IMR-90 (cell line): ENCODE measurements around the gene GRIK1. TPM values are rescaled to one million over a fixed set of nuclear protein-coding genes. Genes with fewer than 3 reads are reported as not detected.

Experiments
- ATAC-seq: fragments of 200-7000 bp; cut with Tn5 transposase; 2 replicates; pipeline ENCODE4 v1.9.1; 2020; ENCODE audit warnings: low read depth, mild to moderate bottlenecking, moderate library complexity
- BruUV-seq: library from RNA; stranded (reverse); fragments of 400-500 nt; replicated peaks from 2 replicates; lab custom pipeline; 2021; lab: Mats Ljungman, UMichigan
- CTCF ChIA-PET: fragments of 300-600 bp; formaldehyde crosslinking; extraction: SDS; loops from one replicate; lab custom pipeline; 2021; ENCODE audit warnings: antibody characterized with exemption; lab: Yijun Ruan, JAX
- POLR2A ChIA-PET: fragments of 300-600 bp; sonication (Branson Sonifier 250); formaldehyde crosslinking; loops from one replicate; lab custom pipeline; 2022; ENCODE audit warnings: antibody characterized with exemption; ENCODE audit not compliant: unreplicated experiment; lab: Charles Lee
- DNase-seq: peaks from one replicate; pipeline ENCODE4 v3.0.0; 2013
- H2AFZ ChIP-seq: replicated peaks from 2 replicates; pipeline ENCODE3; 2013; ENCODE audit warnings: low read length, mild to moderate bottlenecking; ENCODE audit not compliant: poor library complexity
- H2AK5ac ChIP-seq: 2 replicates; pipeline ENCODE4 v1.6.1; 2013; ENCODE audit warnings: low read depth, low read length, inconsistent platforms
- H2AK9ac ChIP-seq: replicated peaks from 2 replicates; pipeline ENCODE3; 2013; ENCODE audit warnings: mild to moderate bottlenecking, low read depth, low read length, moderate library complexity; ENCODE audit not compliant: poor library complexity
- H2BK120ac ChIP-seq: 2 replicates; pipeline ENCODE4 v1.6.1; 2013; ENCODE audit warnings: low read depth, low read length, inconsistent platforms
- H2BK15ac ChIP-seq: 3 replicates; pipeline ENCODE4 v1.6.1; 2013; ENCODE audit warnings: low read depth, low read length, inconsistent platforms
- H2BK20ac ChIP-seq: 2 replicates; pipeline ENCODE4 v1.6.1; 2013; ENCODE audit warnings: low read depth, mild to moderate bottlenecking, inconsistent platforms, low read length, moderate library complexity
- H2BK5ac ChIP-seq: 2 replicates; pipeline ENCODE4 v1.6.1; 2013; ENCODE audit warnings: mild to moderate bottlenecking, low read depth, low read length, inconsistent platforms; ENCODE audit not compliant: poor library complexity, severe bottlenecking
- H3K14ac ChIP-seq: replicated peaks from 2 replicates; pipeline ENCODE4 v1.6.1; 2013; ENCODE audit warnings: low read depth, low read length, inconsistent platforms
- H3K18ac ChIP-seq: 2 replicates; pipeline ENCODE4 v1.6.1; 2013; ENCODE audit warnings: low read depth, low read length, control low read depth
- H3K23ac ChIP-seq: 2 replicates; pipeline ENCODE4 v1.6.1; 2013; ENCODE audit warnings: low read depth, low read length, inconsistent platforms
- H3K27ac ChIP-seq: 2 replicates; pipeline ENCODE4 v1.5.1; 2013; ENCODE audit warnings: mild to moderate bottlenecking, control low read depth, low read length; ENCODE audit not compliant: insufficient read depth
- H3K27me3 ChIP-seq: 2 replicates; pipeline ENCODE4 v1.6.1; 2013; ENCODE audit warnings: low read length; ENCODE audit not compliant: control insufficient read depth, insufficient read depth
- H3K36me3 ChIP-seq: 2 replicates; pipeline ENCODE4 v1.6.1; 2013; ENCODE audit warnings: low read length, mixed read lengths; ENCODE audit not compliant: control insufficient read depth, insufficient read depth
- H3K4ac ChIP-seq: 2 replicates; pipeline ENCODE4 v1.6.1; 2013; ENCODE audit warnings: low read depth, low read length, inconsistent platforms
- H3K4me1 ChIP-seq: 2 replicates; pipeline ENCODE4 v1.6.1; 2013; ENCODE audit warnings: low read length, mixed read lengths; ENCODE audit not compliant: control insufficient read depth, insufficient read depth
- H3K4me2 ChIP-seq: 2 replicates; pipeline ENCODE4 v1.6.1; 2013; ENCODE audit warnings: low read depth, mild to moderate bottlenecking, control low read depth, low read length, moderate library complexity
- H3K4me3 ChIP-seq: 2 replicates; pipeline ENCODE4 v1.5.1; 2013; ENCODE audit warnings: low read depth, mild to moderate bottlenecking, control low read depth, low read length, moderate library complexity; ENCODE audit not compliant: insufficient read depth
- H3K56ac ChIP-seq: 2 replicates; pipeline ENCODE4 v1.6.1; 2013; ENCODE audit warnings: low read length, inconsistent platforms; ENCODE audit not compliant: insufficient read depth; ENCODE audit errors: extremely low read depth
- H3K79me1 ChIP-seq, 2 experiments: 2 replicates each; pipeline ENCODE4 v1.6.1; 2013; ENCODE audit warnings: low read length in 2 of 2, inconsistent platforms in 1 of 2, low read depth in 1 of 2
- H3K9ac ChIP-seq: 2 replicates; pipeline ENCODE4 v1.6.1; 2013; ENCODE audit warnings: low read depth, low read length, control low read depth
- H3K9me1 ChIP-seq: 2 replicates; pipeline ENCODE4 v1.6.1; 2013; ENCODE audit warnings: low read length, inconsistent platforms; ENCODE audit not compliant: insufficient read depth
- H3K9me3 ChIP-seq: 2 replicates; pipeline ENCODE4 v1.6.1; 2013; ENCODE audit warnings: low read length; ENCODE audit not compliant: control insufficient read depth, insufficient read depth
- H4K20me1 ChIP-seq: 2 replicates; pipeline ENCODE4 v1.6.1; 2013; ENCODE audit warnings: low read length, inconsistent platforms; ENCODE audit not compliant: insufficient read depth
- H4K5ac ChIP-seq: 2 replicates; pipeline ENCODE4 v1.6.1; 2013; ENCODE audit warnings: mild to moderate bottlenecking, low read depth, low read length, control low read depth
- H4K8ac ChIP-seq, 2 experiments: 2 replicates each; pipeline ENCODE4 v1.6.1; 2013; ENCODE audit warnings: low read depth in 2 of 2, low read length in 2 of 2, control low read depth in 1 of 2, inconsistent platforms in 1 of 2
- H4K91ac ChIP-seq: 2 replicates; pipeline ENCODE4 v1.6.1; 2013; ENCODE audit warnings: low read depth, low read length, inconsistent platforms; ENCODE audit not compliant: insufficient read depth
- CHD1 ChIP-seq: IDR thresholded peaks from 2 replicates; pipeline ENCODE4 v1.6.1; 2012; ENCODE audit warnings: low read depth, low read length, improper control_type of control experiment
- FOS ChIP-seq: fragments of 150-350 bp; IDR thresholded peaks from 2 replicates; pipeline ENCODE4 v1.6.1; 2016; ENCODE audit warnings: low read depth, low read length
- MAFK ChIP-seq: IDR thresholded peaks from 2 replicates; pipeline ENCODE4 v1.6.1; 2012; ENCODE audit warnings: low read depth, low read length, improper control_type of control experiment
- MAZ ChIP-seq: IDR thresholded peaks from 2 replicates; pipeline ENCODE4 v1.6.1; 2012; ENCODE audit warnings: low read depth, mild to moderate bottlenecking, low read length, improper control_type of control experiment, moderate library complexity, borderline replicate concordance
- MXI1 ChIP-seq: IDR thresholded peaks from 2 replicates; pipeline ENCODE4 v1.6.1; 2012; ENCODE audit warnings: low read depth, mild to moderate bottlenecking, low read length, moderate library complexity, borderline replicate concordance
- NFE2L2 ChIP-seq: fragments of 150-350 bp; IDR thresholded peaks from 2 replicates; pipeline ENCODE4 v1.6.1; 2016; ENCODE audit warnings: low read depth, mild to moderate bottlenecking, low read length
- RAD21 ChIP-seq: IDR thresholded peaks from 2 replicates; pipeline ENCODE4 v1.6.1; 2012; ENCODE audit warnings: low read length, improper control_type of control experiment
- RCOR1 ChIP-seq: IDR thresholded peaks from 2 replicates; pipeline ENCODE4 v1.6.1; 2012; ENCODE audit warnings: mild to moderate bottlenecking, low read length, improper control_type of control experiment; ENCODE audit not compliant: insufficient replicate concordance
- RFX5 ChIP-seq: IDR thresholded peaks from 2 replicates; pipeline ENCODE4 v1.8.0; 2012; ENCODE audit warnings: low read depth, mild to moderate bottlenecking, low read length, moderate library complexity
- SMC3 ChIP-seq: fragments of 150-350 bp; IDR thresholded peaks from 2 replicates; pipeline ENCODE4 v1.6.1; 2016; ENCODE audit warnings: low read depth, mild to moderate bottlenecking, antibody characterized with exemption, low read length, moderate library complexity
- WGBS, 2 experiments: methylation state at CpG; one replicate each; pipeline versions ENCODE4 v1.1.5 to v1.1.7; 2013; ENCODE audit warnings: missing lambda C conversion rate in 2 of 2; ENCODE audit not compliant: insufficient read length in 1 of 2; ENCODE audit errors: extremely low coverage in 2 of 2; 5-methylcytosine and 5-hydroxymethylcytosine counted together
- dilution Hi-C: fragments of 300-500 bp; cut with HindIII; formaldehyde crosslinking; loops from one replicate; pipeline ENCODE4 v1.14.3; 2018; ENCODE audit warnings: low sequenced_read_pairs; ENCODE audit not compliant: unreplicated experiment
- in situ Hi-C: fragments of 300-500 bp; cut with MboI; formaldehyde crosslinking; loops from 3 replicates; pipeline ENCODE4 v1.14.3; 2019; ENCODE audit warnings: low sequenced_read_pairs, inconsistent platforms, mixed read lengths
- intact Hi-C: fragments of 100-400 bp; cut with micrococcal nuclease; formaldehyde crosslinking; loops from 2 replicates; pipeline ENCODE4 v1.10.0; 2022
- polyA plus RNA-seq, 3 experiments: library from polyadenylated mRNA; depleted of rRNA; stranded (reverse); fragments of >200 nt; gene quantifications; 2 replicates each; pipeline ENCODE4 v1.2.3, GENCODE V29; 2012; ENCODE audit warnings: low replicate concordance in 1 of 3
- total RNA-seq: library from RNA; depleted of rRNA; stranded (reverse); fragments of >200 nt; gene quantifications from 2 replicates; pipeline ENCODE4 v1.2.3, GENCODE V29; 2012
- TF ChIP-seq, protein P1 (sequence below): fragments of 150-350 bp; IDR thresholded peaks from 2 replicates; pipeline ENCODE4 v1.6.1; 2017; ENCODE audit warnings: mild to moderate bottlenecking, antibody characterized with exemption, low read length, low read depth
- TF ChIP-seq, protein P2 (sequence below): fragments of 150-350 bp; IDR thresholded peaks from 2 replicates; pipeline ENCODE4 v1.6.1; 2016; ENCODE audit warnings: low read depth, mild to moderate bottlenecking, low read length, moderate library complexity, borderline replicate concordance

Gene GRIK1
- total and polyA plus RNA-seq, 2 of the 4 experiments (the other 2 are of a cell fraction): not detected

DNA sequence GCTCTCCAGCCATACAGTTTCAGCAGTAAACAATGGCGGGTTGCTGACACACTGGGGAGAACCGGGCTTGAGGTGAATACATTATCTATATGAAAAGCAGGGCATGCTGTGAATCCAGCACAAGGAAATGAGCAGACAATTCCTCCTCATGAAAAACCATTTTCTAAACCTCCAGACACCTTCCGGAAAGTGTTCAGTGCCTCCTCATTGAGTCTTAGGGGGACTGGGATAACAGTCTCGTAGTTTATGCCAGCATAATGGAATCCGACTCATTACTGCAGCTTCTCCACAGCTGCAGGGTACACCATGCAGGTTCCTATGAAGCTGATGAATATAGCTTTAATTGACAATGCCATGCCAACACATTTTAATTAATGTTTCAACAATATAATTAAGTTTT lies 356.9 kb downstream of the GRIK1 start:
- Histone ChIP-seq H3K27ac (no peak overlapping the region), H3K27me3 (no peaks in the 10 kb centered on the region), H4K91ac (no peak overlapping the region), H3K4me3 (no peak overlapping the region), H2BK120ac (no peak overlapping the region), H4K8ac (no peak overlapping the region), H2BK20ac (no peak overlapping the region), H3K9ac (no peak overlapping the region), H3K14ac (no peak overlapping the region), H3K23ac (no peak overlapping the region), H3K56ac (no peak overlapping the region), H4K5ac (no peak overlapping the region), H3K4me1 (peaks cover 4% of the 10 kb centered on the region; the same call in 1 of the 2 replicates), H2AK9ac (no peak overlapping the region), H2BK15ac (no peak overlapping the region), H3K18ac (no peak overlapping the region), H2AK5ac (no peak overlapping the region), H3K36me3 (no peaks in the 10 kb centered on the region), H3K79me1 (no peaks in the 10 kb centered on the region), H3K4me2 (no peak overlapping the region), H3K4ac (no peak overlapping the region), H4K20me1 (no peaks in the 10 kb centered on the region), H3K9me1 (no peaks in the 10 kb centered on the region; the same call in 1 of the 2 replicates), H2BK5ac (no peak overlapping the region), H2AFZ (no peak overlapping the region), H3K9me3 (no peaks in the 10 kb centered on the region)
- ChIA-PET CTCF (no interaction called here), POLR2A (no interaction called here)
- WGBS, 2 experiments: no CpG with 5 or more reads among the region's 5 CpGs
- TF ChIP-seq MAFK (no peak), RCOR1 (no peak), RFX5 (no peak), SMC3 (no peak), MAZ (no peak), FOS (no peak), RAD21 (no peak), NFE2L2 (no peak), MXI1 (no peak), CHD1 (no peak)
- TF ChIP-seq, protein P1, sequence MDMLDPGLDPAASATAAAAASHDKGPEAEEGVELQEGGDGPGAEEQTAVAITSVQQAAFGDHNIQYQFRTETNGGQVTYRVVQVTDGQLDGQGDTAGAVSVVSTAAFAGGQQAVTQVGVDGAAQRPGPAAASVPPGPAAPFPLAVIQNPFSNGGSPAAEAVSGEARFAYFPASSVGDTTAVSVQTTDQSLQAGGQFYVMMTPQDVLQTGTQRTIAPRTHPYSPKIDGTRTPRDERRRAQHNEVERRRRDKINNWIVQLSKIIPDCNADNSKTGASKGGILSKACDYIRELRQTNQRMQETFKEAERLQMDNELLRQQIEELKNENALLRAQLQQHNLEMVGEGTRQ: no peak
- TF ChIP-seq, protein P2, sequence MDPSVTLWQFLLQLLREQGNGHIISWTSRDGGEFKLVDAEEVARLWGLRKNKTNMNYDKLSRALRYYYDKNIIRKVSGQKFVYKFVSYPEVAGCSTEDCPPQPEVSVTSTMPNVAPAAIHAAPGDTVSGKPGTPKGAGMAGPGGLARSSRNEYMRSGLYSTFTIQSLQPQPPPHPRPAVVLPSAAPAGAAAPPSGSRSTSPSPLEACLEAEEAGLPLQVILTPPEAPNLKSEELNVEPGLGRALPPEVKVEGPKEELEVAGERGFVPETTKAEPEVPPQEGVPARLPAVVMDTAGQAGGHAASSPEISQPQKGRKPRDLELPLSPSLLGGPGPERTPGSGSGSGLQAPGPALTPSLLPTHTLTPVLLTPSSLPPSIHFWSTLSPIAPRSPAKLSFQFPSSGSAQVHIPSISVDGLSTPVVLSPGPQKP: no peak
- ATAC-seq: no peak
- dilution Hi-C loops (no loop called here), intact Hi-C loops (no loop called here), in situ Hi-C loops (no loop called here)
- DNase-seq: no peak
- BruUV-seq: no TSS peak
